SU-DHL-6 (cell line): Measurements from ENCODE around the gene KCNS1.

ENCODE experiments used
- H2AFZ ChIP-seq: fragments of 200-600 bp; sonication (generic); 2 replicates; pipeline ENCODE4 v1.6.1; 2014; ENCODE audit warnings: low read depth, mild to moderate bottlenecking, moderate library complexity, mixed read lengths, antibody characterized with exemption, low read length; ENCODE audit not compliant: severe bottlenecking
- H3F3A ChIP-seq: fragments of 200-600 bp; shearing (Covaris generic); 2 replicates; pipeline ENCODE4 v1.6.0; 2016; ENCODE audit warnings: antibody characterized with exemption, mild to moderate bottlenecking; ENCODE audit not compliant: insufficient read depth
- H3K27ac ChIP-seq: fragments of 200-600 bp; sonication (generic); 2 replicates; pipeline ENCODE4 v1.5.1; 2016; ENCODE audit warnings: low read depth, mild to moderate bottlenecking, low read length, moderate library complexity, mixed read lengths
- H3K27me3 ChIP-seq: fragments of 200-600 bp; sonication (generic), shearing (Covaris generic); 2 replicates; pipeline ENCODE4 v1.6.0; 2014; ENCODE audit warnings: mild to moderate bottlenecking, low read length
- H3K36me3 ChIP-seq: fragments of 200-600 bp; sonication (generic); 2 replicates; pipeline ENCODE4 v1.6.1; 2014; ENCODE audit warnings: mild to moderate bottlenecking, low read length, mixed read lengths
- H3K4me2 ChIP-seq: fragments of 300-600, 200-600 bp; shearing (Covaris generic), sonication (generic); 2 replicates; pipeline ENCODE4 v1.6.0; 2014; ENCODE audit warnings: low read length, low read depth, mild to moderate bottlenecking; ENCODE audit not compliant: poor library complexity, severe bottlenecking
- H3K4me3 ChIP-seq: fragments of 200-600 bp; sonication (generic); 2 replicates; pipeline ENCODE4 v1.5.1; 2014; ENCODE audit warnings: antibody characterized with exemption, low read length, mild to moderate bottlenecking, mixed read lengths; ENCODE audit not compliant: insufficient read depth, poor library complexity, severe bottlenecking
- H3K79me2 ChIP-seq: fragments of 200-600 bp; sonication (generic); 2 replicates; pipeline ENCODE4 v1.6.1; 2014; ENCODE audit warnings: mild to moderate bottlenecking, low read length, moderate library complexity; ENCODE audit not compliant: insufficient read depth
- H3K9ac ChIP-seq: fragments of 200-600 bp; sonication (generic); 2 replicates; pipeline ENCODE4 v1.7.0; 2014; ENCODE audit warnings: mild to moderate bottlenecking, low read length
- H3K9me2 ChIP-seq: fragments of 200-600 bp; sonication (generic); replicated peaks from 2 replicates; pipeline ENCODE4 v1.6.1; 2014; ENCODE audit warnings: low read length; ENCODE audit not compliant: insufficient read depth
- H3K9me3 ChIP-seq: fragments of 200-600 bp; sonication (generic); 2 replicates; pipeline ENCODE4 v1.6.1; 2014; ENCODE audit warnings: low read length, mixed read lengths; ENCODE audit not compliant: insufficient read depth
- H4K20me1 ChIP-seq: fragments of 200-600 bp; sonication (generic); 2 replicates; pipeline ENCODE4 v1.6.1; 2014; ENCODE audit warnings: low read depth, mild to moderate bottlenecking, antibody characterized with exemption, low read length, moderate library complexity, mixed read lengths
- CTCF ChIP-seq: fragments of 200-600 bp; sonication (generic); IDR thresholded peaks from one replicate; pipeline ENCODE4 v1.5.1; 2017; ENCODE audit warnings: antibody characterized with exemption, mild to moderate bottlenecking, low read length, moderate library complexity; ENCODE audit not compliant: insufficient read depth, poor library complexity, severe bottlenecking
- EZH2phosphoT487 ChIP-seq: fragments of 200-600 bp; sonication (generic), shearing (Covaris generic); conservative IDR thresholded peaks from 2 replicates; pipeline ENCODE4 v1.6.1; 2018; ENCODE audit warnings: mild to moderate bottlenecking, antibody characterized with exemption, low read length, moderate library complexity, mixed read lengths

KCNS1 gene

GRCh38 chr20:45096781-45097180 lies 4.1 kb downstream of the KCNS1 start:
- no peaks in the 10 kb centered on the region for H3F3A ChIP-seq
- H3K9ac ChIP-seq = no peak overlapping the region
- H3K79me2 ChIP-seq = no peaks in the 10 kb centered on the region
- no peak overlapping the region for H3K4me3 ChIP-seq
- no peak overlapping the region for H3K27ac ChIP-seq
- no peaks in the 10 kb centered on the region for H3K9me3 ChIP-seq
- H3K27me3 ChIP-seq = no peaks in the 10 kb centered on the region
- no peaks in the 10 kb centered on the region for H3K36me3 ChIP-seq
- TF ChIP-seq EZH2phosphoT487 (no peak), CTCF (no peak)
- no peaks in the 10 kb centered on the region for H4K20me1 ChIP-seq
- H2AFZ ChIP-seq = no peak overlapping the region
- H3K4me2 ChIP-seq = no peak overlapping the region
- no peaks in the 10 kb centered on the region for H3K9me2 ChIP-seq

GRCh38 chr20:45095805-45096238 lies 5.1 kb downstream of the KCNS1 start:
- Histone ChIP-seq H4K20me1 (no peaks in the 10 kb centered on the region), H3K9me3 (no peaks in the 10 kb centered on the region), H3K9me2 (no peaks in the 10 kb centered on the region), H3F3A (no peaks in the 10 kb centered on the region), H3K27ac (0 out of 2 replicates have a peak overlapping the region, but pooled peaks have one; percentile 27), H3K79me2 (no peaks in the 10 kb centered on the region), H3K4me3 (no peak overlapping the region), H3K4me2 (no peak overlapping the region), H3K36me3 (no peaks in the 10 kb centered on the region), H3K27me3 (no peaks in the 10 kb centered on the region), H2AFZ (no peak overlapping the region), H3K9ac (no peak overlapping the region)
- TF ChIP-seq CTCF (peak; percentile 68), EZH2phosphoT487 (no peak)

- Histone ChIP-seq H3K36me3 (no peaks in the 10 kb centered on the region), H3K4me3 (no peak overlapping the region), H3K4me2 (no peak overlapping the region), H3K27me3 (no peaks in the 10 kb centered on the region), H3K9me2 (no peaks in the 10 kb centered on the region), H3K9me3 (no peaks in the 10 kb centered on the region), H3F3A (no peaks in the 10 kb centered on the region), H4K20me1 (no peaks in the 10 kb centered on the region), H3K9ac (no peak overlapping the region), H3K79me2 (no peaks in the 10 kb centered on the region), H3K27ac (peak overlapping the region; percentile 27; the same call in 1 of the 2 replicates), H2AFZ (no peak overlapping the region)
- no peak for TF ChIP-seq EZH2phosphoT487
- TF ChIP-seq CTCF = no peak
These were observed 5.9 kb downstream of the KCNS1 start for GRCh38 chr20:45094864-45095574.
